NCI-H1092 (cell line): ENCODE results near the gene DUSP2.

Experiments
- DNase-seq: peaks from one replicate; lab custom pipeline; 2025; lab: John Stamatoyannopoulos, UW

DUSP2 gene

DNA sequence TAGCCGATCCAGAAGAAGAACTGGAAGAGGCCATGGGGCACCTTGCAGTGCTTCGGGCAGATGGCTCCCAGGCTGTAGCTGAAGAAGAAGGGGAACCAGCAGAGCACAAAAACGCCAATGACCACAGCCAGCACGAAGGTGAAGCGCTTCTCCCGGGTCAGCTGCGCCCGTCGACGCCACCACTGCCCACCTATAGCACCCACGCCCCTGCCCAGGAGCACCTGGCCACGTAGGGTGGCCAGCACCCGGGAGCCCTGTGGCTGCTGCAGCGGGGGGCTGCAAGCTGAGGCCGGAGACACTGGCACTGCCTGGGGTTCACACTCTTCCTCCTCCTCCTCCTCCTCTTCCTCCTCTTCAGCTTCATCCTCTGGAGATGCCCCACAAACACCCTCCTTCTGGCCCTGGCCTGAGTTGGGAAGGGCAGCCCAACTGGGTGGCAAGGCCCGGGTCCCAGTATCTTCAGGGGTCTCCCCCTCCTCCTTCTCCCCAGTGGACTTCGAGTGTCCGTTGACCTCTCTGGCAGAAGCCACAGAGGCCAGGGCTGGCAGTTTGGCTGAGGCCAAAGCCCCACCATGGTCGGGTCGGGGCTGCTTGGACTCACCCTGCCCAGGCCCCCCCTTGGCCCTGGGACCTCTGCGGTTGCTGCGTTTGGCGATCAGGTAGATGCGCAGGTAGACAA lies 30.2 kb downstream of the DUSP2 start:
- DNase-seq, result no peak

DNA sequence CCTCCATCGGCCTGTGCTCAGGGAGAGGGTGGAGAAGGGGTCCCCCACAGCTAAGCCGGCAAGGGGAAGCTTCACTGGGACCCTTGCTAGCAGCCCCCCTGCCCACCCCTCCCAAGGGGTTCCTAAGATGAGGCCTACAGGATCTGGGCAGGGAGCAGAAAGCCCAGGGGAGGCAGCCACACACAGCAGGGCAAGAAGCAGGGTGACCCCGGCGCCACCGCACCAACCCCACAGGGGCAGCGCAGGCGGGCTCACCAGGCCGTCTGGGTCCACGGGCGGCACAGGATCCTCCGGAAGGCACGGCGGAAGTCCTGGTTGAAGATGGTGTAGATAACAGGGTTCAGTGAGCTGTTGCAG lies 30.7 kb downstream of the DUSP2 start:
- DNase-seq, result no peak

DNA sequence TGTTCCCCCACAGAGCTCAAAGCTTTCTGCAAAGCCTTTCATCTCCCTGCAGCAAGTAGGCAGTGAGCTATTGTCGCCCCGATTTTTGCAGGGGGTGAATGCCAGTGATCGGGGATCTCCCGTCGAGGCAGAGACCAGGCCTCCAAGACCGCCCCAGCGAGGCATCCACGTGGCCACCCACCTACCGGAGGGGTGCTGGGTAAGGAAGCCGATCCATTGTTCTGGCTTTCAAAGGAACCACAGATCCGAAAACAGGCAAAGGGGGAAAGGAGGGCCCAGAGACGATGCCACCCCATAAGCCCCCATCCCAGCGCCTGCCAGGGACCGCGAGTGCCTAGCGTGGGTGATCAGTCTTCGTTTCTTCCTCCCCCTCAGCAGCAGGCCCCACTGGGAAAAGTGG lies 31.3 kb downstream of the DUSP2 start:
- DNase-seq, result no peak

DNA sequence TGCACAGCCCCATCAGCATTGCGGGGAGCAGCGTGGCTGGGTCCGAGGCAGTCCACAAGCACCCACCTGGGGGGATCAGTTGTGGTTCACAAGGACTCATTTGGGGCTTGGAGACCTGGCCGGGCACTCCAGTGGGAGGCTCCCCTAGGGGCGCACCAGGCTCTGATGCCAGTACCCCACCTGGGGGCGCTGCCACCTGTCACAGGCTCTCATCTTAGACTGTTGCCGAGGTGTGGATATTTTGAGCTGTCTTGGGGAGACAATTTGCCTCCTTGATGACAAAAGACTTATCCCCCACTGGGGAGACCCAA lies 31.9 kb downstream of the DUSP2 start:
- DNase-seq, result no peak

DNA sequence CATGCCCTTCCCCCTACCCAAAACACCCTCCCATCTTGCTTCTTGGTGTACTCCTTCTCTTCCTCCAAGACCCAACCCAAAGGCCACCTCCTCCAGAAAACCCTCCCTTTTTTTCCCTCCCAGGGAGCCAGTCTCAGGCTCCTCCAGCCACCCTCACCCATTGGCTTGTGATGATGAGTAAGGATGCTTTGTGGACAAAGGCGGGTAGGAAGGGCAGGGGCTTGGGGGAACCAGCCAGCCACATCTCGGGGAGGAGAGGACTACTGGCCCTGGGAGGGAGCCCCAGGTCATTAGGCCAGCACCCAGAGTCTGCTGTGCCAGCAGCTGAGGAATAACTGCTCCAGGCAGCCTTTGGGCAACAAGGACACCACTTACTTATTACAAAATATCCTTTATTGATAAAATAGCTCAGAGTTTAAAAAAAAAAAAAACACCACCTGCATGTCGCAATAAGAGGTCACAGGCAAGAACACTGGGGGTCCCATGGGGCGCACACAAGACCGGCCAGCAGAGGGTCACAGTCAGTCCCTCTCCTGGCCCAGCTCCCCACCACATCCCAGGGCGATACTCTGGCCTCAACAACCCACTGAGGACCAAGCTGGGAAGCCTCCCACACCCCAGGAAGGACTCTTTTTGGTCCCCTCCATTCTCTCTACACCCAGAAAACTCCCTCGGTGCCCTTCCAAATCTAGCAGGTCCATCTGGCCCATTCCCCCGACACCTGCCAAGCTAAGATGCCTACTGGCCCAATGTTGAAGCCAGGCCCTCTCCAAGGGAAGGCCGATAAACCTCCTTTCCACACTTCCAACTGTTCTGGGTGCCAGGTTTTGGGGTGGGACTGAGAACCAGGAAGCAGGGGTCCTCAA lies 32.5 kb downstream of the DUSP2 start:
- DNase-seq, result no peak

DNA sequence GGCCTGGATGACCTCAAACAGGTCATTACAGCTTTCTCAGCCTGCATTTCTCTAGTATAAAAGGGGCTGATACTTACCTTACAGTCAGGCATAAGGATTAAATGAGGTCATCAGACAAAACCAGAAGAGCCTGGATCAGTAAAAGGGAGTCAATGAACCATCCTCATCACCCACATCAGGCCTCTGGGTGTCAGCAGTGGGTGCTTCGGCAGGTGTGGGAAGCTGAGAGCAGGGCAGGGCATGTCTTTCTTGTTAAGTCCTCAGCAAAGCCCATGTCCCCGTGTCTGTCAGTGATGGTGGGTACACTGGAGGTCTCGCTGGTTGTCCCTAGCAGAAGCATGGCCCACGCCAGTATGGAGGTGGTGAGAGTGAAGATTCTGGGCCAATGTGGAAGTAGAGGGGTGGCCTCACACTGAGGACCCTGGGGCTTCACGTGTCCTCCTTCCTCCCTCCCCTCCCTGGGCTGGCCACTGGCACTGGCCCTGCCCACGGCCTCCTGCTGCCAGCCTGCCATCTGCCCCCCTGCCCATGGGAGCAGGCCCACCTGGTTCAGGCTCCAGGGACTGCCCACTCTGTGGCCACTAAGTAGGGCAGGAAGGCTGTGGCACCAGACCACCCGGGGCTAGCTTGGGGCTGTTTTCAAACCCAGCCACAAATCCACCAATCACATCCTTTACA lies 33.3 kb downstream of the DUSP2 start:
- DNase-seq, result no peak

DNA sequence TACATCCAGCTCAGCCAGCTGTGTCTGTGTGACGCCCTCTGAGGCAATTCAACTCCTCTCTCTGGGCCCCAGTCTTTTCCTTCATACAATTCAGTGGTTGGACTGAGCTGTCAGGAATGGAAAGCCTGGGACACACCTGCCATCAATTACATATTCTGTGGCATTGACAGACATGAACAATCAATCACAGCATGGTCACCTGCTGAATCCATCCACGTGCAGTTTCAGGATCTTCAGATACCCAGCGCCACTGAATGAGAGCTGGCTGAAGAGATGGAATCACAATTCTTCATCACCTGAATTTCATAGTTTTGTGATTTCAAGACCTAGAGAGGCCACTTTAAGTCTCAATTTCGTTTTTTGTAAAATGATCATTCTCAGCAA lies 34.0 kb downstream of the DUSP2 start:
- DNase-seq, result no peak

DNA sequence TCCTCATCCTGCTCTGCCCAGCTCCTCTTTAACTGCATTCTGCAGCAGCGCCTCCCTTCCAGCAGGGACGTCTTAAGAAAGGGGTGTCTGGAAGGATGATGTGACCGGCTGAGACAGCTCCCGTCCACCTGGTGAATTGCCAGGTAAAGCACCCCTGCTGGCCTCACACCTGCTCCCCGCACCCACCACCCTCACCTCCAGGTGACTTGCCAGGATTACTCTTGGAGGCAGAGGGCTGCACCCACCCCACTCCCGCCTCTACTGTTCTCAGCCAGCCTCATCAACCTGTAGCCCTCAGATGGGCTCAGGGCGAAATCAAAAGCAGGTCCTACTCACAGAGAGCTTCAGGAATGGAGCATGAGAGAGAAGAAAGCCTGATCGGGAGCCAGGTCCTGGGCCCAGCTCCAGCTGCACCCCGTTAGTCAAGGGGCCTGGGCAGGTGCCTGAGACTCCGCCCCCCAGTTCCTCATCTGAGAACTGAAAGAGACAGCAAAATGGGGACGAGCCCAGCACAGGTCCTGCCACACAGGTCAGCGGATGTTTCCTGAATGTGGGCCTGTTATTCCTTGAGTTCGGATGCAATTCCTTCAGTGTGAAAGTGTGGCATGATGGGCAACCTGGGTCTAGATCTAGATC lies 34.5 kb downstream of the DUSP2 start:
- no peak for DNase-seq

DNA sequence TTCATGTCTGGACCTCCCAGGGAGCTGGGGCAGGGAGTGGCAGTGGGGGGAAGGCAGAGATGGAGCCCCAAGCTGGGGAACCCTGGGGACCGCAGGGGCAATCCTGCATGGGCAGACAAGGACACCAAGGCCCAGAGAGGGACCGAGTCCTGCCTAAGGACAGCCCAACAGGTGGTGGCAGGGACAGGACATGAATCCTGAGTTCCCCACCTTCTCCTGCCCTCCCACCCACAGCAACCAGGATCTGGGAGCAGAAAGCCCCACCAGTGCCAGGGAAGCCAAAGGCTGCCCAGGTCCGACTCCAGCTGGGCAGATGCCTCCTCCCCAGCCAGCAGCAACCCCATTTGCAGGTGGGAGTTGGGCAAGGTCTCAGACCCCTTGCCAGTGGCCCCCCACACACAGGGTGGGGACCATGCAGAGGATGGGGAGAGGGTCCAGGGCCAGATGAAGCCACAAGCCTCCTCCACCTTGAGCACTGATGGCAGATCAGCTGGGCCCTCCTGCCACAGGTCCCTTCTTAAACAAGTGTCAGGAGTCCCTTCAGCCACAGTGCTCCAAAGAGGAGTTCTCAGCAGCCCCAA lies 35.2 kb downstream of the DUSP2 start:
- no peak for DNase-seq

DNA sequence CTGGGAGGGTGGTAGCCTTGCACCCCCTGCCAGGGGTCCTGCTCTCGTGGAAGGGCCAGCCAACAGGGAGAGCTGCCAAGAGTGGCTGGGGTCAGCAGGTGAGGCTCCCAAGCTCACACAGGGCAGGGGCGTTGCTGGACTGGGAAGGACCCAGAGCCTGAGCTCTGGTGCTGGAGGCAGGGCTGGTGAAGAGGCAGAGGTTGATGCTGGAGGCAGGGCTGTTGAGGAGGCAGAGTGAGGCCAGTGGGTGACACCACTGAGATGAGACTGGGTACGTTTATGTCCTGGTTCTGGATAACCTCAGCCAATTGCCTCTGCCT lies 35.9 kb downstream of the DUSP2 start:
- DNase-seq, result no peak

DNA sequence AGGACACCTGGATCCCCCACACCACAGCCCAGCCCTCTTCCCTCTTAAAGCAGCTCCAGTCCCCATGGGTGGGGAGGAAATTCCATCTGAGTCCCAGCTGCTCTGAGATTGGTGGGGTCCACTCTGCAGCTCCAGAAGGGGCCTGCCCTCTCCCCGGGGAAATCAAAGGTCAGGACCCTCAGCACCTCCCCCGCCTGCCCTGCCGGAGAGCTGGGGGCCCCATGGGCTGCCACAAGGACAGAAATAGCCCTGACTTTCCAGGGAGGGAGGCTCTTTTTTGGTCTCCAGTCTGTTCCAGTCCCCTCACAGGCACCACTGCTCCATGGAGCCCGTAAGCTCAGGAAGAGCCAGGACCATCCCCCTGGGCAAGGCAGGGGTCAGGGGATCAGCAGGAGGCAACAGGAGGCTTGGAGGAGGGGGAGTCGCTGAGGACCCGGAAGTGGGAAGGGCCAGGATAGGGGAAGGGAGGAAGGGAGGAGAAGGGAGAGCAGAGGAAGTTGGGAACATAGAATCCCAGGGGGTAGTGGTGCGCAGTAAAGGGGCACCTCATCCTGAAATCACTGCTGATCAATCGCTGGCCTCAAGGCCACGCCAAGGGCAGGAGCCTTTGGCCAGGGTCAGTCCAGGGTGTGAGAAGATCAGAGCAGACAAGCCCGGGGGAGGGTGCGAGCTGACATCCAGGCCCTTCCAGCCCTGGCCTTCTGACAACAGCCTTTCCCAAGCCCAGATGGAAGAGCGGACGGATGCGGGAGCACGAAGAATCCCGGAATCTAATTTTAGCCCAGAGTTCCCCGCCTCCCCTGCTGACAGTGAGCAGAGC lies 36.5 kb downstream of the DUSP2 start:
- no peak for DNase-seq

DNA sequence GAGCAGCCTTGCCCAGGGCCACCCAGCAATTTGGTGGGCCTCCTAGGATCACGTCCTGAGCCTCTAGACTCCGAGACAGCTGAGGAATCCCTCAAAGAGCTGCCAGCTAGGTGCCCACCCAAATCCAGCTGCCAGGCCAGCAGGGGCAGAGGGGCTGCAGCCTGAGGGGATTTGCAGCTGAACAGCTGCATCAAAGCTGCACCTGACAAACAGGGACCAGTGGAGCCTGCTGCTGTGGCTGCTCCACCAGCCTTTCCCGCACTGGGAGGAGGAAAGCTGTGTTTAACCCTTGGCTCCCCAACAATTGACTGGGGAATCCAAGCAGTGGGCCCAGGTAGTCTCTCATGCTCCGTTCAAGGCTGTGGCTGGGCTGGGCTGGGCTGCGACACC lies 37.1 kb downstream of the DUSP2 start:
- no peak for DNase-seq

DNA sequence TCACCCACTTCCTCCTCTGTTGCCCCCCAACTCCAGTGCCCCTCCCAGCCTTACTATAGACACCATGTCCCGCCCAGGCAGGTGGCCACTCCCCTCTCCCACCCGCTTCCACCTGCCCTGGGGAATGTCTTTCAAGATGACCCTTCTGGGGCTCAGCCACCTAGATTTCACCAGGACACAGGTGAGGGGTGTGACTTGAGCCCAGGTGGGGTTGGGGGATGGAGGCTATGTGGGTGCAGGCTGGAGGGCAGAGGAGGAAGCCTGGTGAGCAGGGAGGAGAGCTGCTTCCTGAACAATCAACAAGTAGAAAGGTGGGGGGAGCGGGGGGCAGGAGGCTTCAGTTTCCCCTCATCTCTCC lies 37.6 kb downstream of the DUSP2 start:
- DNase-seq, result no peak

DNA sequence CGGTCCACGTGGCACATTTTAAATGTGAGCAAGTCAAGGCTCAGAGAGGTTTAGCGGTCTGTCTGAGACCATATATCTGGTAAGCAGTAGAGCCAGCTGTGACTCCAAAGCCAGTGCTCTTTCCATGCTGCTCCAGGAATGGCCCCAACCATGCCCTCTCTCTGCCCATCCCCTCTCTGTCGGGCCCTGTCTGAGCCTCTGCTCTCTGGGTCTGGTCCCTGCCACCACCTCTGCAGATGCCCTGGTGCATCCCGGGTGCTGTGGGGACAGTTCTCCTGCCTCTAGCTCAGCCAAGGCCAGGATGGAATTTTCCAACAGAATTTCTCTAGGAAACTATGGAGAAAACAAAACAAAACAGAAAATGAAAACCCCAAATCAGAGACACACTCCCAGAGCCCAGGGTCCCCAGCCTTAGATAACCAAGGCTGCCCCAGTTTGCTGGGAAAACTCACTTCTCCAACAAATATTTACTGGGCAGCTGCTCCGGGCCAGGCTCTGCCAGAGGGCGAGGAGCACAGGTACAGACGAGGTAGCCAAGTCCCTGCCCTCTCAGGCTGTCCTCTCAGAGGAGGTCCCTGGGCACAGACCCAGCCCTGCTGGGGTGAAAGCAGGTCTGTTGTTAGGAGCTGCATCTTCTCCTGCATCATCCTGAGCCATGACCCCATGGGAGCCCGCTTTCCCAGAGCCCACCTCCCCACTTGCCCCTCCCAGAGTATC lies 38.1 kb downstream of the DUSP2 start:
- no peak for DNase-seq

DNA sequence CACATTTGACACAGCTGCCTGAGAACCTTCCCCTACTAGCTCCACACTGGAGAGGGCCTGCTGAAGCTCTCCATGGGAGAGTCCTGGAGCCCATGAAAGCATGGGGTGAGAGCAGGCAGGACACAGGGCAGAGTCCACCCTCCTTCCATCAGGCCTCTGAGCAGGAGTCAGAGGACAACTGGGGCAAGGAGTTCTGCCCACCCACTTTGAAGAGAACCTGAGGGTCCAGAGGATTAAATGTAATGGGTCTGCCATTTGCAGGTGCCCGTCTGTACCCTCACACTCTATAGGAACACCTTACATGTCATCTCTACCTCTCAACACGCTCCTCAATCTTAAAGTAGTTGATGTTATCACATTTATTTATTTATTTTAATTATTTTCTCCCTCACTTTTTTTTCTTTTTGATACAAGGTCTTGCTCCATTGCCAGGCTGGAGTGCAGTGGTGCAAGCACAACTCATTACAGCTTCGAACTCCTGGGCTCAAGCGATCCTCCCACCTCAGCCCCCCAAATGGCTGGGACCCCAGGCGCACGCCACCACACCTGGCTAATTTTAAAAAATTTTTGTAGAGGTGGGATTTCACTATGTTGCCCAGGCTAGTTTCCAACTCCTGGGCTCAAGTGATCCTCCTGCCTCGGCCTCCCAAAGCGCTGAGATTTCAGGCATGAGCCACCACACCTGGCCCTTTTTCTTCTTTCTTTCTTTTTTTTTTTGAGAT lies 39.1 kb downstream of the DUSP2 start:
- no peak for DNase-seq

DNA sequence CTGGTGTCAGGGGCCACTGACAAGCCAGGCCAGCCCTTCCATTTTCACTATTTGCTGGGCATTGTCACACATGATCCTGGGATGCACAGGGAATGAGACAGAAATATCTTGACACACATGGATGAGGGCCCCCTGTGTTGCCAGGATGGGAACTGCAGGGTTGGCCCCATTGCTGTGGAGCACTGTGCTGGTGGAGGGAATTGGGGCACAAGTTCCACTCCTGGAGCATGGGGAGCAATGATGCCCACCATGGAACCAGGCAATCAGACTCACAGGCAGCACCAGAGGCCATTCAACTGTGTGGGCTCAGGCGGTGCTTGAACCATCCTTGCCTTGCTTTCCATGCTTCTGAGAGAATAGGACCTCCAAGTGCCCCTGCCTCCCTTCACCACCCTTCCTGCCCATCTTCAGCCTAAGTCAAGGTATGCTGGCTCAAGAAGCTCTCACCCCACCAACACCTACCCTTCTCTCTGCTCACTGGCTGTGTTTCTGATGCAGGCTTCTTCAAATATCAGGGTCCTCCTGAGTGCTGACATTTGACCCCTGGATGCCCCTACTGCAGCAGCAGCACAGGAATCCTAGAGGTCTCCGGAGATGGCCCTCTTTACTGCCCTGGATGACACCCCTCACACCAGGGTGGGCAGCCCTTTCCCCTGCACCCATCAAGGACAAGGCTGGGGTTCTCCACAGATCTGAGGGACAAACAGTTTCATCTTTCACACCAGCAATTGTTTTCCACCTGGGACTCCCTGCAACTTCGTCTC lies 39.9 kb downstream of the DUSP2 start:
- DNase-seq, result no peak

DNA sequence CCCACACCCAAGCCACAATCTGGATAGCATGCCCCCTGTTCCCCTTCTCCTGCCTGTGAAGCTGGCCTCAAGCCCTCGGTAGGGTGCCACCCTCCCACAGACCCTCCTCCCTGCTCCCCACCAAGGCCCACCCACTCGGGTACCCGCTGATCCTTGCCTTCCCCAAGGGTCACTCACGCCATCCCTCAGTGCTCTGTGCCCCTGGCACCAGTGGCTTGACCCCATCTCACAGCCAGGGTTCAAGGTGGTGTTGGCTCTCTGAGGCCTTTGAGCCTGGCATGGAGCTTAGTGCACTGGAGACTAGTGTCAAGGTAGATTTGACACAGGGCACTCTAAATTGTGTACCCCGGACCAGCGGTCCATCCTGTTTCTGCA lies 40.8 kb downstream of the DUSP2 start:
- no peak for DNase-seq

DNA sequence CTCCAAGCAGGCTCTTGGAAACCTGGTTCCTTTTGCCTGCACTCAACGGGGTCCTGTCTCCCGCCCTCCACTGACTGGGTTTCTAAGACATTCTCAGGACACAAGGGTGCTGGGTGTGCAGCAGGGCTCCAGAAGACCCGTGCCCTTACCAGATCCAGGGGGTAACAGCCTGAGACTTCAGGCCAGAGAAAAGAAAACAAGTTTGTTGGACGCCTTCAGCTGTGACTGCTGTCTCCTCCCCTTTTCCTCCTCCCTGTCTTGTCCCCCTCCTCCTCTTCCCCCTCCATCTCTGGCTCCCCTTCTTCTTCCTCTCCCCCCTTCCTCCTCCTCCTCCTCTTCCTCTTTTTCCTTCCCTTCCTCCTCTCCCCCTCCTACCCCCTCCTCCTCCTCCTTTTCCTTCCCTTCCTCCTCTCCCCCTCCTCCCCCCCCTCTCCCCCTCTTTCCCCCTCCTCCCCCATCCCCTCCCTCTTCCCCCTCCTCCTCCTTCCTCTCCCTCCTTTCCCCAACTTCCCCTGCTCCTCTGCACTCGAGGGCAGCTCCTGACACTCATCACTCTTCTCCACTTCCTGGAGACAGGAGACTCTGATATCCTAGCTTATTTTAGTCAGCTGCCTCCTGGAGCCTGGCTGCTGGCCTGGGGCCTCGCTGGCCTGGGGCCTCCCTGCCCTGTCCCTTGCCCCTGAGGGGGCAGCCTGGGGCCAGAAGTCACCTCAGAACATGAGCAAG lies 41.3 kb downstream of the DUSP2 start:
- DNase-seq, result no peak

DNA sequence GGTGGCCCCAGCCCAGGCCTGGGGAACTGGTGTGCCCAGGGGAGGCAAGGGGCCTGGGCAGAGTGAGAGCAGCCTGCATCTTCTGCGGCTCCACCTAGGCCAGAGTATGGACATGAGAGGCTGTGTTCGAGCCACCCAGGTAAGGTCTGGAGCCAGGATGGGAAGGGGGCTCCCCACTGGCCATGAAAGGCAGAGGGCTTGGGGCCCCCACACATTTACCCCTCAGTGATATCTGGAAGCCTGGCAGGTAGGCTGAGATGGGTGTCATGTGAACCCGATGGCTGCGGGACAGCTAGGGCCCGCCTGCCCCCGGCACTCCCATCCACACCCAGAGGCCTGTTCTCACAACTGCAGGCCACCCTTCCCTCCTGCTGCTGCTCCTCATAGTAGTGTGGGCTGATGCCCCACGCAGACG lies 42.0 kb downstream of the DUSP2 start:
- DNase-seq, result no peak
